Measurements from ENCODE around the gene GALNT13.

GALNT13 gene

GRCh38 chr2:153871231-153872221 is at the start of gene GALNT13:
Gene GALNT13 (plus strand): TSS chr2:153871922.
- DNase-seq (ENCODE audit: low read depth): peak; percentile 1

DNA sequence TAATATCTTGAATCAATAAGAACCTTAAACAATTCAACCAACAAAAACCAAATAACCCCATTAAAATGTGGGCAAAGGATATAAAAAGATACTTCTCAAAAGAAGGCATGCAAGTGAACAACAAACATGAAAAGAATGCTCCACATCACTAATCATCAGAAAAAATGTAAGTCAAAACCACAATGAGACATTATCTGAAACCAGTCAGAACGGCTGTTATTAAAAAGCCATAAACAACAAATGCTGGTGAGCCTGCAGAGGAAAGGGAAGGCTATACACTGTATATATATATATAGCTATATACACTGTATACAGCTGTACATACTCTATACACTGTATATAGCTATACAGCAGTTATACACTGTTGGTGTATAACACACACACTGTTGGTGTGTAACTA is 47.8 kb upstream of the GALNT13 start:
- no peak for DNase-seq (ENCODE audit: low read depth)

DNA sequence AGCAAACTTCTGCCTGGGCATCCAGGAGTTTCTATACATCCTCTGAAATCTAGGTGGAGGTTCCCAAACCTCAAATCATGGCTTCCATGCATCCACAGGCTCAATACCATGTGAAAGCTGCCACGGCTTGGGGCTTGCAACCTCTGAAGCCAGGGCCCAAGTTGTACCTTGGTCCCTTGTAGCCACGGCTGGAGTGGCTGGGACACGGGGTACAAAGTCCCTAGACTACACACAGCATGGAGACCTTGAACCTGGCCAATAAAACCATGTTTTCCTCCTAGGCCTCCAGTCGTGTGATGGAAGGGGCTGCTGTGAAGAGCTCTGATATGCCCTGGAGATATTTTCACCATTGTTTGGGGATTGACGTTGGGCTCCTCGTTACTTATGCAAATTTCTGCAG is 43.4 kb upstream of the GALNT13 start:
- no peak for DNase-seq (ENCODE audit: low read depth)

GRCh38 chr2:153834662-153835061 is 37.1 kb upstream of the GALNT13 start:
- no peak for DNase-seq (ENCODE audit: low read depth)

DNA sequence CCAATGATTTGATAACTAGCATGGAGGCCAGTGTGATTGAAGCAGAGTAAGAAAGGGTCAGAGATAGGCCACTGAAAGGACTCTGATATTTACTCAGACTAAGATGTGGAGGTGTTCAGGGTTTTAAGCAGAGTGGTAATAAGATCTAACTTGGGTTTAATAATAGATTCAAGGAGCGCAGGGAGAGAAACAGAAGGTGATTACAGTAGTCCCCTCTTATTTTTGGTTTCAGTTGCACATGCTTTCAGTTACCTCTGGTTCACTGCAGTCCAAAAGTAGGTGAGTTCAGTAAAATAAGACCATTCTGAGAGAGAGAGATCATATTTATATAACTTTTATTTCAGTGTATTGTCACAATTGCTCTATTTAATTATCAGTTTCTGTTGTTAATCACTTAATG is 13.5 kb upstream of the GALNT13 start:
- DNase-seq (ENCODE audit: low read depth): no peak

GRCh38 chr2:153864022-153864421 is 7.7 kb upstream of the GALNT13 start:
- DNase-seq (ENCODE audit: low read depth): no peak

DNA sequence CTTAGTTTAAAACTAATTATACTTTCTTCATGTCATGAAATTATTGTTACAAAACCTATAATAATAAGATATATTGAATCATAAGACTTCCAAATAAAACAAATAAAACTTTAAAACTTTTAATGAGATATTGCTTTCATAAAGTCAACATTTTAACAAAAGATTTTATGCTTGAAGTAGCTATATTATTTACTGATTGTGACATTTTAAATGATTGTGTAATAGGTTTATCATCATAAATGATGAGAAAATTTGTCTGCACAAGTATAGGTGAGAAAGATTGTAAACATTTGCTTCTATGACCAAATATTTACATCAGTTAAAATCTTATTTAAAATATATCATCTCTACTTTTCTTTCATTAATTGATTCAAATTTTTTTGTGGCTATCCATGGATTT is 5.1 kb upstream of the GALNT13 start:
- no peak for DNase-seq (ENCODE audit: low read depth)

GRCh38 chr2:153870308-153870707 is 1.4 kb upstream of the GALNT13 start:
- DNase-seq (ENCODE audit: low read depth): no peak

GRCh38 chr2:153872311-153873051 is 759 bp downstream of the GALNT13 start:
- no peak for DNase-seq (ENCODE audit: low read depth)

DNA sequence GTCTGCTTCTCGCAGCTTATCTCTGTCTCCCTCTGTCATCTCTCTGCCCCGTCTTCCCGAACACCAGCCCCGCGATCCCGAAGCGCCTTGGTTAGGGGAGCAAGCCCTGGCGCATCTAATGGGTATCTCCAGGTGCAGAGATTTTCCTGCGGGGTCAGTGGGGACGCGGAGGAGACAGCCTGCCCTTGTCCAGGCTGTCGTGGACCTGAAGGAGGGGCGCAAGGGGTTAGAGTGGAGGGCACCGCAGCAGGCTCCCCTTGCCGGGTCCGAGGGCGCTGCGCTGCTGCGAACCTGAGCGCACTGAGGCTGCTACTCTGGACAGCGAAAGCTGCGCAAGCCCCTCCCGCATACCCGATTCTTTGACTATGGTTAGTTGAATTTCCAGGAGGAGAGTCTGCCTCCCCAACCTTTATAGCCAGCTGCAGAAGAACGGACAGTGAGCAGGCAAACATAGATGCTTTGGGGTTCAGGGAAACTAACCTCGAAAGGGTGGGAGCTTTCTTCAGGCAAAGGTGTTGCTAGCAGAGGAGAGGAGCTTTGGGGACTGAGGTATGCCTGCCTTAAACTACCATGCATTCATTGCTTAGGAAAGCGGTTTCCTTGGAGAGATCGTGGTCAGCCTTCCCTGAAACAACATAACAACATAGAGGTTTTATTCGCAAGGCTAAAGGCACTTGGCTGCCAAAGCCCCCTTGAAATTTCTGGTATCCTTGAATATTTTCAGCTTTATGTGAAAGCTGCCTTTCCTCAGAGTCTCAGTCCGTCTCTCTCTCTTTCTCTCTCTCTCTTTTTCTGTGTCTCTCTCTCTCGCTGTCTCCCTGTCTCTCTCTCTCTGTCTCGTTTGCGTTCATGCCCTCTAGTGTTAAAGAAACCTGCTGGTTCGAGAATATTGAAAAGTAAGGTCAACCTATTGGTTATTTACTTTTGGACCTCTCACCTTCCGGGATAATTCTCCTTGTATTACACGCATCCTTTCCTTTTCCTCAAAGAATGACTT is 1.6 kb downstream of the GALNT13 start:
- no peak for DNase-seq (ENCODE audit: low read depth)

DNA sequence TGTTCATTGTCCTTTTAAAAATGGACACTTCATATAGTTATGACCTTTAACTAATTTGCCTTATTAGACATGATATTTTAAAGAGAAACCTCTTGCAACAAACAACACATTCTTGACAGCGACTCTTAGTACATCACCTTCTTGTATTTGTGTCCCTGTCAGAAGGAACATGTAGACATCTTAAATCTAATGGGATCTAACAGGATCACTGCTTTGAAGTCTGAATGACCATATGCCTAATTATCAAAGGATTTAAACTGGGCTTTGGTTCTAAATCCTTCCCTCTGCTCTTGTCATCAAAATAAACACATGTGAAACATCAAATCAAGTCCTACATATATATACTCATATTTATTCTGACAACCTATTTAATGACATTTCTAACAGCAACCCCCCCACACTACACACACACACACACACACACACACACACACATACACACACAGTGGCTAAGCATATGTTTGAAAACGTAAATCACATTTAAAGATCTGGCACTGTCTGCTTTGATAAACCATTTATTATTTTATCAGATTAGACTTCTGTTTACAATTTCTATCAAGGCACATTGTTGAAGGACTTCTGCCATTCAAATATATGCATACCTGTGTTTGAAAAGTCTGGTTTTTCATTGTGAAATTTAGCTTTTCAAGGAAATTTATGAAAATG is 4.2 kb downstream of the GALNT13 start:
- no peak for DNase-seq (ENCODE audit: low read depth)

GRCh38 chr2:153880926-153881325 is 9.2 kb downstream of the GALNT13 start:
- no peak for DNase-seq (ENCODE audit: low read depth)

DNA sequence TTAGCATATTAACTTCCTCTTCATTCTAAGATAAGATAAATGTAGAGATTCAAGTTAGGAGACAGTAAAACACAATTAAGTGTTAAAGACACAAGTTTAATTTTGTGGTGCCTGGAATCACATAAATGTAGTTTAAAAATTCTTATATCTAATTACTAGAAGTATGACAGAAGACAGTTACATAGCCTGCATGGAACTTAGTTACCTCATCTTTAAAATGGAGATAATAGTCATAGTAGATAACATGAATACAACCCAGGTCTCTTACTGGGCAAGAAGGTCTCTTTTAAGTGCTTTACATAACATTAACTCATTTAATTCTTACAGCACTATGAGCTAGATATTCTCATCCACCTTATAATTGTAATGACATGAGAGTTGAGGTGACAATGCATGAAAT is 15.1 kb downstream of the GALNT13 start:
- no peak for DNase-seq (ENCODE audit: low read depth)

DNA sequence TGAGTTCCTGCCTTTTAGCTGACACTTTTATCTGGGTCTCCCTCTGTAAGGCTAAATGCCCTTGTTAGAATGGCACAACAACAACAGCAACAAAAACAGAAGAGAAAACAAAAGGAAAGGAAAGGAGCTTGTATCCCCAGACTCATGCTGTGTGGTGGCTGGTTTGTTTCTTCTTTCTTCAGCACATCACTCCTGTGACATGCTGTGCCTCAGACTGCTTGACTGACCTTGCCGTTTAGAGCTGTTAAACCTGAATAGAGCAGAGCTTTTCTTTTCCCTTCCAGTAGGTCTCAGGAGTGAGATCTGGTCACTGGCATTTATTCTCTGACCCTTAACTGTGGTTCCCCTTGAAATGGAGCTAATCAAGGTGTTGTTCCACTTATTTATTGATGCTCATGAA is 18.9 kb downstream of the GALNT13 start:
- DNase-seq (ENCODE audit: low read depth): no peak

DNA sequence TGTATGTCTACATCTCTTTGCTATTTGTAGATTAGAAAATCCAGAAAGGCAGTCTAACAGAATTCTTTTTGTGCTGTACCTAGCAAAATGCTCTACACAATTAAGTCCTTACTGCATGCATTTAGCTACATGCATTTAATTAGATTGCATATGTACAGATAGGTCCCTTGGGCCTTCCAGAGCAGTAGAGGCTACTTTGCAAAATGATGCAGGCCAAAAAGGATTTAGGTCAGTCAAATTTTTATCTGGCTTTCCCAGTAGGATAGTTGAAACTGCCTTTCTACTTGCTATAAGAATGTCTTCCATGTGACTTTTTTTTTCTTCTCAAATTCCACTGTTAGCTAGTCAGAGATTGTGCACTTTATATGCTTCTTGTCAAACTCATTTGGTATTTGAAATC is 19.3 kb downstream of the GALNT13 start:
- DNase-seq (ENCODE audit: low read depth): no peak

- no peak for DNase-seq (ENCODE audit: low read depth)
Observed at GRCh38 chr2:153912798-153913396, 41.2 kb downstream of the GALNT13 start.

DNA sequence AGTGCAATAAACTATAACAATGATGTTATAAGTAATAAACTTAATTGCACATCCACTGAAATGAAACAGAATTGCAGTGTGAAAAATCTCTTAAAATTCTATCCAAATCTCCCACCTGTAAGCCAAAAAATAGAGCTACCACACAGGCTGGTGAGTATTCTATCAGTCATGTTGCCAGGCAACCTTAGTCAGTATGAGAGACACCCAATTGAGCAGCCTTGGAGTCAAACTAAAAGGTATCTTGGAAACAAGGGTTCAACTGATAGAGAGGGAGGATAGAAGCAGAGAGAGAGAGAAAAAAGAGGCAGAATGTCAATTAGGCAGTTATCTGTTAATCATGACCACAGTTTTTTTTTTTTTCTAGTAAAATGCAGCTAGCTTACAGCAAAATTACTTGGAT is 45.8 kb downstream of the GALNT13 start:
- no peak for DNase-seq (ENCODE audit: low read depth)

DNA sequence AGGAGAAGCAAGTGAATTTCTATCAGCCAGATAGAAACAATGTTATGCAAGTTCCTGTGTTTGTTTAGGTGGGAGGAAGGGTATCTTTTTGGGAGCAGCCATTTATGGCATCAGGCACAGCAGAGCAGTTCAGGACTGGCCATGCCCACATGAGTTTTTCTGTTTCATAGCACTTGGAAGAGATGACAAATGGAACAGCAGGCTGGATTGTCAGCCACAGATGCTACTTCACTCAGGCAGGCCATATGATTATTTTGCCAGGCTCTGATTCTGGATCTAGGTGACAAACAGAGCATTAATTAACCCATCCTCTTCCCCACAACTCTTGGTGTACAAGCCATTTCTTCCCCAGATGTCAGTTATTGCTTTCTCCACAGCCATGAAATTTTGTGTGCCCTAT is 63.8 kb downstream of the GALNT13 start:
- DNase-seq (ENCODE audit: low read depth): no peak

GRCh38 chr2:153939124-153939796 is 67.5 kb downstream of the GALNT13 start:
- DNase-seq (ENCODE audit: low read depth): no peak

GRCh38 chr2:153940511-153940910 is 68.8 kb downstream of the GALNT13 start:
- no peak for DNase-seq (ENCODE audit: low read depth)
